H54 (cell line): ENCODE measurements around the gene SLBP.

Source experiments
- DNase-seq: peaks from one replicate; pipeline ENCODE4 v3.0.0; 2011; ENCODE audit warnings: low spot score, mixed read lengths; ENCODE audit not compliant: insufficient read length
- FAIRE-seq: peaks from 3 replicates; lab custom pipeline; 2011; peaks lifted over from hg19 to GRCh38; lab: Jason Lieb, UNC
- POLR2A ChIP-seq: IDR thresholded peaks from 2 replicates; pipeline ENCODE4 v1.6.1; 2011; ENCODE audit warnings: low read depth, mild to moderate bottlenecking, low read length

Gene SLBP

GRCh38 chr4:1744552-1744951 lies 32.4 kb upstream of the SLBP start:
- no peak for DNase-seq
- TF ChIP-seq POLR2A, result no peak

GRCh38 chr4:1743975-1744374 lies 31.9 kb upstream of the SLBP start:
- DNase-seq, result no peak
- no peak for FAIRE-seq
- no peak for TF ChIP-seq POLR2A

More at GRCh38 chr4:1744552-1744951, 32.4 kb upstream of the SLBP start:
- no peak for FAIRE-seq

GRCh38 chr4:1743551-1743950 lies 31.4 kb upstream of the SLBP start:
- DNase-seq, result no peak
- no peak for TF ChIP-seq POLR2A
- no peak for FAIRE-seq

GRCh38 chr4:1741208-1741607 lies 29.1 kb upstream of the SLBP start:
- no peak for FAIRE-seq
- no peak for TF ChIP-seq POLR2A

GRCh38 chr4:1740021-1740545 lies 28.0 kb upstream of the SLBP start:
- TF ChIP-seq POLR2A, result no peak
- no peak for FAIRE-seq
- no peak for DNase-seq

More at GRCh38 chr4:1741208-1741607, 29.1 kb upstream of the SLBP start:
- DNase-seq, result no peak

GRCh38 chr4:1739358-1739757 lies 27.2 kb upstream of the SLBP start:
- DNase-seq, result no peak
- no peak for TF ChIP-seq POLR2A
- FAIRE-seq, result no peak

- DNase-seq, result no peak
- FAIRE-seq, result no peak
- no peak for TF ChIP-seq POLR2A
Observed at GRCh38 chr4:1738410-1738809, 26.3 kb upstream of the SLBP start.

GRCh38 chr4:1737666-1738065 lies 25.5 kb upstream of the SLBP start:
- DNase-seq (no peak), FAIRE-seq (no peak)
- TF ChIP-seq POLR2A, result no peak

- no peak for DNase-seq
Observed at GRCh38 chr4:1736812-1737211, 24.7 kb upstream of the SLBP start.

GRCh38 chr4:1735215-1735614 lies 23.1 kb upstream of the SLBP start:
- FAIRE-seq (no peak), DNase-seq (no peak)
- no peak for TF ChIP-seq POLR2A

More at GRCh38 chr4:1736812-1737211, 24.7 kb upstream of the SLBP start:
- no peak for FAIRE-seq
- TF ChIP-seq POLR2A, result no peak

- FAIRE-seq (no peak), DNase-seq (no peak)
- TF ChIP-seq POLR2A, result no peak
Observed at GRCh38 chr4:1732911-1733310, 20.8 kb upstream of the SLBP start.

- TF ChIP-seq POLR2A, result no peak
- FAIRE-seq, result no peak
- DNase-seq, result no peak
Observed at GRCh38 chr4:1731180-1731579, 19.1 kb upstream of the SLBP start.

GRCh38 chr4:1730532-1731135 lies 18.5 kb upstream of the SLBP start:
- TF ChIP-seq POLR2A, result no peak
- no peak for FAIRE-seq
- DNase-seq, result no peak

- TF ChIP-seq POLR2A, result no peak
- FAIRE-seq, result no peak
- DNase-seq, result no peak
Observed at GRCh38 chr4:1728061-1728980, 16.2 kb upstream of the SLBP start.
